Thoracic aorta (tissue), 2 donors: ENCODE results near the gene CHRNG. TPM values are rescaled to one million over a fixed set of nuclear protein-coding genes. Genes with fewer than 3 reads are reported as not detected.
"Not testable (repeated sequence)": the region's sequence is repeated elsewhere in the genome, so short reads cannot be mapped to it uniquely, and the experiment has no call there.

Source experiments
- ATAC-seq: fragments of 150-250 bp; one replicate; pipeline ENCODE4 v1.8.0; 2017; ENCODE audit warnings: low read depth; ENCODE audit not compliant: insufficient number of reproducible peaks, low FRiP score
- DNase-seq: peaks from one replicate; pipeline ENCODE4 v3.0.0-alpha.2; 2020; ENCODE audit warnings: low spot score
- H3K27ac ChIP-seq, 2 donors: fragments of 200-600 bp; sonication (generic); 1 replicate in 1 of 2; 2 replicates in 1 of 2; pipeline ENCODE4 v1.5.1; 2016; ENCODE audit warnings: mild to moderate bottlenecking in 2 of 2, moderate library complexity in 2 of 2
- H3K27me3 ChIP-seq: fragments of 200-600 bp; sonication (generic); replicated peaks from 2 replicates; pipeline ENCODE4 v1.6.0; 2016; ENCODE audit warnings: mild to moderate bottlenecking; ENCODE audit not compliant: insufficient read depth
- H3K36me3 ChIP-seq: fragments of 200-600 bp; sonication (generic); one replicate; pipeline ENCODE4 v1.5.1; 2016
- H3K4me1 ChIP-seq, 2 donors: fragments of 200-600 bp; sonication (generic); 1 replicate in 1 of 2; 2 replicates in 1 of 2; pipeline versions ENCODE4 v1.5.1 to v1.6.0; 2016; ENCODE audit warnings: low read depth in 2 of 2, mild to moderate bottlenecking in 1 of 2; ENCODE audit not compliant: control insufficient read depth in 1 of 2
- H3K4me3 ChIP-seq: fragments of 200-600 bp; sonication (generic); 2 replicates; pipeline ENCODE4 v1.5.1; 2016; ENCODE audit warnings: mild to moderate bottlenecking
- H3K9me3 ChIP-seq: fragments of 200-600 bp; sonication (generic); 2 replicates; pipeline ENCODE4 v1.5.1; 2016
- CTCF ChIP-seq: fragments of 200-600 bp; sonication (generic); IDR thresholded peaks from one replicate; pipeline ENCODE4 v1.5.1; 2019; ENCODE audit warnings: antibody characterized with exemption
- total RNA-seq, 2 donors: library from RNA; depleted of rRNA; stranded (reverse); fragments of >200 nt; gene quantifications; one replicate each; pipeline versions ENCODE4 v1.1.0 to v1.2.3, GENCODE V29; 2016

CHRNG gene
- total RNA-seq, 2 donors from 2014 or later = not detected

GRCh38 chr2:232529806-232530547 is 9.5 kb upstream of the CHRNG start:
- H3K9me3 ChIP-seq = no peaks in the 10 kb centered on the region

DNA sequence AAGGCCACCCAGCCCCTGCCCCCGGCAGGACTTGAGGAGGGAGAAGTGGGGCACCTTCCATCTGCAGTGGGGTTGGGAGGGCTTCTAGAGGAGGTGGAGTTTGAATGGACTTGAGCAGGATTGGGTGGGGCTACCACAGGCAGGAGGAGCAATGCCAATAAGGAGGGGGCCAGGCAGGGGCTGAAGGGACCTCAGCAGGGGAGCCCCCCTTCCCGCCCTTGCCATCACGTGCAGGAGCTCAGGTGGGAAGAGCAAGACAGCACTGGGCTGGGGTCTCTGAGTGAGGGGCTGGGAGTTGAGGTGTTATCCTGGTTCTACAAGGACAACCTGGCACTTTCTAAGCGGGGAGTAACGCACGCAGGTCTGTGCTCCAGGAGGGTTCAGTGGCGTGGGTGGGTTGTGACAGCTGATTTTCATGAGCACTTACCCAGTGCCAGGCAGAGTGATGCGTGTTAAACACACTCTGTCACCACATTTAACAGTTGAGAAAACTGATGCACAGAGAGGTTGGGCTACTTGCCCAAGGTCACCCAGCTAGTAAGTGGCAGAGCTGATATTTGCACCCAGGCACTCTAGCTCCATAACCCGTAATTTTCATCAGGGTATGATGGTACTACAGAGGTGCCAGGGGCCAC is 8.7 kb upstream of the CHRNG start:
- H3K4me3 ChIP-seq = no peak overlapping the region
- H3K9me3 ChIP-seq = no peaks in the 10 kb centered on the region
- no peaks in the 10 kb centered on the region for H3K36me3 ChIP-seq
- H3K27me3 ChIP-seq = no peaks in the 10 kb centered on the region
- H3K27ac ChIP-seq = no peak overlapping the region
- TF ChIP-seq CTCF = no peak
- no peak for ATAC-seq
- no peak for DNase-seq
- no peaks in the 10 kb centered on the region for H3K4me1 ChIP-seq

More at GRCh38 chr2:232529806-232530547, 9.5 kb upstream of the CHRNG start:
- ATAC-seq (no peak), DNase-seq (no peak)
- no peaks in the 10 kb centered on the region for H3K36me3 ChIP-seq
- no peaks in the 10 kb centered on the region for H3K27me3 ChIP-seq
- H3K4me1 ChIP-seq = peaks cover 0 to 6% of the 10 kb centered on the region in 2 donors
- TF ChIP-seq CTCF = no peak
- H3K4me3 ChIP-seq = no peak overlapping the region
- H3K27ac ChIP-seq = no peak overlapping the region

DNA sequence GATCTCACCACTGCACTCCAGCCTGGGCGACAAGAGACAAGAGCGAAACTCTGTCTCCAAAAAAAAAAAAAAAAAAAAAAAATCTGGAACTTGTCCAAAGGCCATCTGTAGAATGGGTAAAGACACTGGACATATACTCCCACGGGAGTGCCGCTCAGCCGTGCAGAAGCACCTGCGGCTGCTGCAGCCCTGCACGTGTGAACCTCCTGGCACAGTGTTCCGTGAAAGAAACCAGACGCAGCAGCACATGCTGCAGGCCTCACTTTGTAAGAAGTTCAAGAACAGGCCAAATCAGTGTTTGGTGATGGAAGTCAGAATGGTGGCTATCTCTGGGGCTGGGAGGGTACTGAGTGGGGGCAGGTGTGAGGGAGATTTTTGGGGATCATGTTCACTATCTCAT is 7.1 kb upstream of the CHRNG start:
- no peak for TF ChIP-seq CTCF
- ATAC-seq (no peak), DNase-seq (no peak)
- no peaks in the 10 kb centered on the region for H3K36me3 ChIP-seq
- no peak overlapping the region for H3K27ac ChIP-seq
- no peaks in the 10 kb centered on the region for H3K27me3 ChIP-seq
- H3K4me3 ChIP-seq = no peak overlapping the region
- H3K9me3 ChIP-seq = peaks cover 3% of the 10 kb centered on the region
- H3K4me1 ChIP-seq = no peaks in the 10 kb centered on the region

DNA sequence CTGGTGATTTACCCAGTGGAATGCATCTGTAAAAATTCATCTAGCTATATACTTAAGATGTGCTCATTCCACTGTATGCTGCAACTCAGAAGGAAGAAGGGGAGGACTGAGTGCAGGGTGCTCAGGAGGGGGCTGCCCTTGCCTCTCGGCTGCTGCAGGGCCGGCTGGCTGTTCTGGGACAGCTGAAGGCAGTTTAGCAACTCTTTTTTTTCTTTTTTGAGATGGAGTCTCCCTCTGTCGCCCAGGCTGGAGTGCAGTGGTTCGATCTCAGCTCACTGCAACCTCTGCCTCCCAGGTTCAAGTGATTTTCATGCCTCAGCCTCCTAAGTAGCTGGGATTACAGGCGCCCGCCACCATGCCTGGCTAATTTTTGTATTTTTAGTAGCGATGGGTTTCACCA is 6.7 kb upstream of the CHRNG start:
- not testable (repeated sequence) for DNase-seq, H3K27ac ChIP-seq, H3K4me3 ChIP-seq, H3K27me3 ChIP-seq, H3K9me3 ChIP-seq, H3K4me1 ChIP-seq, ATAC-seq, H3K36me3 ChIP-seq

DNA sequence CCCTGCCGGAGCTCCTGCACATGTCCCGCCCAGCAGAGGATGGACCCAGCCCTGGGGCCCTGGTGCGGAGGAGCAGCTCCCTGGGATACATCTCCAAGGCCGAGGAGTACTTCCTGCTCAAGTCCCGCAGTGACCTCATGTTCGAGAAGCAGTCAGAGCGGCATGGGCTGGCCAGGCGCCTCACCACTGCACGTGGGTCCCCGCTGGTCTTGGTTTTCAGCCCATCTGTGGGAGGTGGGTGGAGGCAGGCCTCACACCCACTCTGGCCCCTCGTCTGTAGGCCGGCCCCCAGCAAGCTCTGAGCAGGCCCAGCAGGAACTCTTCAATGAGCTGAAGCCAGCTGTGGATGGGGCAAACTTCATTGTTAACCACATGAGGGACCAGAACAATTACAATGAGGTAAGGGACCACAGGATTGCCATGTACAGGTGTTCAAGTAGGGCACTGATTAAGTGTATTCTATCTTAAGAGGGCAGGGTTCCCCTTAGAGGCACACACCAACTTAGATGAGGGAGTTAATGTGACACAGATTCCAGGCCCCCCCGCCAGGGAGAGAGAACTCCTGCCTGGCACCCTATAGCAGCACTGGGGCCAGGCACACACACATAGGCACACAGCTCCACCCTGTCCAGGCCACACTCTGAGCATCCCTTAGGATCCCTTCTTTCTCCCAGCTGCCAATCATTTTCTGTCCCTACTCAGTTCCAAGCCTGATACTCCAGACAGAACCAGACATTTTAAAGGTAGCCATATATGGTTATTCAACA is 5.4 kb upstream of the CHRNG start:
- no peaks in the 10 kb centered on the region for H3K4me1 ChIP-seq
- H3K4me3 ChIP-seq = no peak overlapping the region
- ATAC-seq = no peak
- DNase-seq = no peak
- H3K36me3 ChIP-seq = no peaks in the 10 kb centered on the region
- no peak overlapping the region for H3K27ac ChIP-seq
- H3K9me3 ChIP-seq = peaks cover 3% of the 10 kb centered on the region
- no peaks in the 10 kb centered on the region for H3K27me3 ChIP-seq
- TF ChIP-seq CTCF = no peak
